DMS 273 (cell line): ENCODE results near the gene CHTOP.
"Not testable (repeated sequence)": the region's sequence is repeated elsewhere in the genome, so short reads cannot be mapped to it uniquely, and the experiment has no call there.

ENCODE experiments used
- DNase-seq: peaks from one replicate; lab custom pipeline; 2025; ENCODE audit not compliant: unreplicated experiment; lab: John Stamatoyannopoulos, UW

Gene CHTOP

GRCh38 chr1:153631047-153632022 is 2.5 kb upstream of the CHTOP start:
- no peak for DNase-seq

GRCh38 chr1:153633161-153633753 is 609 bp upstream of the CHTOP start:
- no peak for DNase-seq

DNA sequence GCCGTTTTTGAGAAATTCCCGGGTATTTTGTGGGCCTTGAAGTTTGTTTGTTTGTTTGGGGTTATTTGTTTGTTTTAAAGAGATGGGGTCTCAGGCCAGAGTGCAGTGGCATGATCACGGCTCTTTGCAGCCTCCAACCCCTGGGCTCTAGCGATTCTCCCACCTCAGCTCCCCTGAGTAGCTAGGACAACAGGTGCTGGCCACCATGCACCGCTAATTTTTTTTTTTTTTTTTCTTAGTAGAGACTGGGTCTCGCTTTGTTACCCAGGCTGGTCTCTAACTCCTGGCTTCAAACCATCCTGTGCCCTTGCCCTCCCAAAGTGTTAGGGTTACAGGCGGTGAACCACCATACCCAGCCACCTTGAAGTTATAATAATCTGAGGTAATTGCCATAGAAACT is 2.0 kb downstream of the CHTOP start:
- no peak for DNase-seq

DNA sequence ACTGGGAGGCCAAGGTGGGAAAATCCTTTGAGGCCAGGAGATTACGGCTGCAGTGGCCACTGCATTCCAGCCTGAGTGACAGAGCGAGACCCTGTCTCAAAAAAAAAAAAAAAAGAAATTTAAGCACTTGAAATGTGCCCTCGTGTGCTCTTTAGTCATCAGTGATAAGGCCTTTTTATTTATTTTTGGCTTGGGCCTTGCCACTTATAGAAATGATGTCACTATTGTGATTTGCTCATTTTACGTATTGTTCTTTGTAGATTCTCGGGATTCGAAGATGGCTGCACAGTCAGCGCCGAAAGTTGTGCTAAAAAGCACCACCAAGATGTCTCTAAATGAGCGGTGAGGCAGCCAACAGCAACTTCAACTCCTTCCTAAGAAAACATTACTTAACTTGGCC is 2.4 kb downstream of the CHTOP start:
- DNase-seq, result no peak

- no peak for DNase-seq
These were observed 4.4 kb downstream of the CHTOP start for GRCh38 chr1:153638261-153638660.

GRCh38 chr1:153639280-153639679 is 5.4 kb downstream of the CHTOP start:
- DNase-seq, result no peak

DNA sequence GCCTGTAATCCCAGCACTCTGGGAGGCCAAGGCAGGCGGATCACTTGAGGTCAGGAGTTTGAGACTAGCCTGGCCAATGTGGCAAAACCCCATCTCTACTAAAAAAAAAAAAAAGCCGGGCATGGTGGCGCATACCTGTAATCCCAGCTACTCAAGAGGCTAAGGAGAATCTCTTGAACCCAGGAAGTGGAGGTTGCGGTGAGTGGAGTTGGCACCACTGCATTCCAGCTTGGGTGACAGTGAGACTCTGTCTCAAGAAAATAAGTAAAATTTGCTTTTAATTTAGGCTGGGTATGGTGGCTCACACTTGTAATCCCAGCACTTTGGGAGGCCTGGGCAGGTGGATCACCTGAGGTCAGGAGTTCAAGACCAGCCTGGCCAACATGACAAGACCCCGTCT is 6.3 kb downstream of the CHTOP start:
- not testable (repeated sequence) for DNase-seq

DNA sequence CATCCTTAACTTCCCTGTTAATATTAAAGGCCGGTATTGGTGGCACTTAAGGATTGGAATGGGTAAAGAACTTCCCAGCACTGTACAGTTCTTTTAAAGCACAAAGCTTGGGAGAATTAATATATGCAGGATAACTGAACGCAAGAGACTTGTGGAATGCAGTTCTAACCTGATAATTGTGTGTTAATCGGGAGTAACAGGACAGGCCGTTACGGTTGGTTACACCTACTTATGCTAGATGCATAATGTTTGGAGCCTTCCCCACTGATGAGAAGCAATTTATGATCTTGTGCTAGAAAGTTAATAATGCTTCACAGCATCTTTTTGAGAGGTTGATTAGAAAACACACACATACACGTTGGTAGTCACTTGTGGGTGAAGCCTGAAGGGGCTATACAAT is 7.0 kb downstream of the CHTOP start:
- DNase-seq, result no peak

- DNase-seq, result no peak
These were observed 8.3 kb downstream of the CHTOP start for GRCh38 chr1:153642161-153642560.

GRCh38 chr1:153643100-153643499 is 9.2 kb downstream of the CHTOP start:
- no peak for DNase-seq

GRCh38 chr1:153643816-153644215 is 9.9 kb downstream of the CHTOP start:
- DNase-seq, result no peak

DNA sequence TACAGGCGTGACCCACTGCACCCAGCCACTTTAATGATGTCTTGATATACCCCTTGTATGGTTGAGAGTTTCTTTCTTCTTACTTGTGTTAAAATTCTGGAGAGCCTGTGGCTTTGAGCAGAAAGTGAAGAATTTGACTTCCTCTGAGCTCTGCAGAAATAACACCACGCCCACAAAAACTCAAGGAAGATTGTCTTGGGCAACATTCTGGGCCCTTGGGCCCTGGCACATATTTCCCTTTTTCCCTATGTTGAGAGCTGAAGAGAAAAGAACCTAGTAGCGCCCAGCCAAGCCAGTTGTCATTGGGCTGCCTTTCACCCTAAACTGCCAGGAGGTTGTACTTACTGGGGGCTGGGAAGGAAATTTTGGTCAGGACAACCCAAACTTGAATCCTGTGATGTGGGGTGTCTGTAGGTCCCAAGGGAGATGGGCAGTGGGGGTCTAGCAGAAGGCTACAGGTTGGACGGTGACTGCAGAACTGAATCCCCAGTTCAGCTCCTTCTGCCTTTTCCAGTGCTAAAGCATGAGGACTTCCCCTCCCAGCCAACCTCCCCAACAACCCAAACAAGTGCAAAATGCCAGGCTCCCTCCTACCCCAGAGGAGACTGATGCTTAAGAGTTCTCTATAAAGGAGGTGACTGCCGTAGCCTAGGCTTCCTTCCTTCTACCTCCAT is 12.9 kb downstream of the CHTOP start:
- DNase-seq, result no peak

DNA sequence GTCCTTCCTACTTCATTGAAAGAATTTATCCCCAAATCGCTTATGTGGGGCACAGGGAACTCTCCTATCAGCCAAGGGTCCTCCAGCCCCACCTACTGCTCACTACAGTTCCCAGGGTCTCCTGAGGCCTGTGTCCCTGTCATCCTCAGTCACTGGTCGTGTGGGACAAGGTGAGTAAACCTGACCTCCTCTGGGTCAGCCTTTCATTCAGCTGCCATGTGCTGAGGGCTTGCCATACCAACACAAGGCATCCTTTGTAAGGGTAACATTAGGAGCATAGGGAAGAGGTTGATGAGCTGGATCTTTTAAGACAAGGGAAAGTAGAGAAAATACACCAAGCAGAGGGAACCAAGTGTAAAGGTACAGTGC is 13.5 kb downstream of the CHTOP start:
- DNase-seq, result no peak

DNA sequence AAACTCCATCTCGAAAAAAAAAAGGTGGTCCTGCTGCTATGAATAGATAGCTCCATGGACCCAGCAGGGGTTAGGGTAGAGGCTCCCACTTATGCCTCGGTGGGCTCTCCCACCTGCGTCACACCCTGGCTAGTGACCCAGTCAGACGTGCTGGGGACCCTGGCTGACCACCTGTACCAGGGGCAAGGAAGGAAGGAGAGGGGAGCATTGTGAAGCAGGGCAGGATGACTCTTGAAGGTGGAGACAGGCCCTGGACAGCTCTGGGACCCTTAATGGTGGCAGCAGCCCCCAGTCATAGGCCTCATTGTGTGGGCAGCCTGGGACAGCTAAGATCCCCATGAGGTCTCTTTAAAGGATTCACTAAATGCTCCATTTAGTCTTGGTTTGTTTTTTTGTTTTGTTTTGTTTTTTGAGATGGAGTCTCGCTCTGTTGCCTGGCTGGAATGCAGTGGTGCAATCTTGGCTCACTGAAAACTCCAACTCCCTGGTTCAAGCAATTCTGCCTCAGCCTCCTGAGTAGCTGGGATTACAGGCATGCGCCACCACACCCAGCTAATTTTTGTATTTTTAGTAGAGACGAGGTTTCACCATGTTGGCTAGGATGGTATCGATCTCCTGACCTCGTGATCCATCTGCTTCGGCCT is 14.3 kb downstream of the CHTOP start:
- no peak for DNase-seq

DNA sequence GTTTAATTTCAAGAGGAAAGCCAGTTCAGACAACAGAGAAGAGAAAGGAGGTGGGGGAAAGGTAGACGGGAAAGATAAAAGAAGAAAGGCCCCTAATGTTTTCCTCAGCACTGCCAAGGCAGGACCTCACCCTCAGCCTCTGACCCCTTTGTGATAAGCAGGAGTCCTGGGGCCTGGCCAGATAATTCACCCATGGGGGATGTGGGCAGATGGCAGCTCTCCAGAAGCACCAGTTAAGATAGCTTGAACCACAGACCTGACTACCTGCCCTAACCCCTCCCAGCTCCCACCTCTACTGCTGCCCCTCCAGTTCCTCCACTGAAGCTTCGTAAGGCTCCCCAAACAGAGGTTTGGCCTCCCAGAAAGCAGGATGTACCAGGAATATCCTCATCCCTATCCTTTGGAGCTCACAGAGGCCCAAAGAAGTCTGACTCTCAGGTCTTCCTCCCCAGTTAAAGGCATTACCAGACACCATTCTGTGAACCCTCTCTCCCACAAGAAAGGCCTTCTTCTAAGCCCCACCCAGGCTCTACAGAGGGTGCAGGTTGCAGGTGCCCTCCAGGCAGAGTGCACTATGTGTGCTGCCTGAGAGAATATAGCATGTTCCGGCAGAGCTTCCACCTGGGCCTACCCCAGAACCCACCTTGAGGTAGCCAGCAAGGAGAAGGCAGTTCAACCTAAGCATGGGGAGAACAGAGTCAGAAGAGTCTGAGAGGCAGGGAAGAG is 15.4 kb downstream of the CHTOP start:
- no peak for DNase-seq

DNA sequence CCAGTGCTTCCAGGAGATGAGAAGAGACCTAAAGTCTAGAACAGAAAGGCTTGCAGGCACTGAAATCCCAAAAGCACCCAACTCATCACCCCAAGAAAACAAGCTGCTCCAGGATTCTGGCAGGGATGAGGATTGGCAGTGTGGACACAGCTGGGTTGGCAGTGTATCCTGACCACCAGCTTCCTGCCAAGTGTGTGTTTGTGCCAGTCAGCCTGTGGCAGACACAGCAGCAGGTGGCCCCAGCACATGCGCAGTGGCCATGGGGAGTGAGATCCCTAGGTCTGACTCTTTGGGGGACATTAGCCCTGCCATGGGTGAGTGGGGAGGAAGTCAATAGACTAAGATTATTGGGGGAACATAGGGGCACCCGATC is 16.0 kb downstream of the CHTOP start:
- peak; percentile 58 for DNase-seq

- DNase-seq, result peak; percentile 60
These were observed 17.9 kb downstream of the CHTOP start for GRCh38 chr1:153651771-153652170.

DNA sequence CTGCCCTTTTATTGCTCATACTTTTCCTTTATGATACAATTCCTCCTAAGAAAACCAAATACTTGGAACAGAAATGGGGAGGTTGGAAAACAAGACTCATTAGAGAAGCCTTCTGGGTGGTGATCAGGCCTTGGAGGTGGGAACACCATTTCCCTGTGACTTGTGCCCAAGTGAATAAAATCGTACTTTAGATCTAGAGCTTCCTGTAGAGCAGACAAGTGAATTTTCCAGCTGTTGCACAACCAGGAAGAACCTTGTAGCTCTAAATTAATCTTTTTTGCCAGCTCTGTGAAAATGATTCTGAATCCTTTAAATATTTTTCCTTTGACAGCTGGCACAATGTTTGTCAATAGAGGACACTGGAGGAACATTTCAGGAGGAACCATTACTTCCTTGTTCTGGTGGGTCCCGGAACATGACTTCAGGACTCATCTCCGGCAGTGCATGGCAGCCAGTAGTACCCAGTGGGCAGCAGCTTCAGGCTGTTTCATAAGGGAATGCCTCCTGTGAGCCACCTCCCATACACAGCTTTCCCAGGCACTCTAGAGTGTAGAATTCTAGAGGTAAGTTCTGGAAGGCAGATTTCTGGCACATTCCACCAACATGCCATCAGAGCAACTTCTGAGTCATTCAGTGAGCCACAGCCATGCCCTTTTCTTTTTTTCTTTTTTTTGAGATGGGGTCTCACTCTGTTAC is 19.1 kb downstream of the CHTOP start:
- DNase-seq, result no peak

DNA sequence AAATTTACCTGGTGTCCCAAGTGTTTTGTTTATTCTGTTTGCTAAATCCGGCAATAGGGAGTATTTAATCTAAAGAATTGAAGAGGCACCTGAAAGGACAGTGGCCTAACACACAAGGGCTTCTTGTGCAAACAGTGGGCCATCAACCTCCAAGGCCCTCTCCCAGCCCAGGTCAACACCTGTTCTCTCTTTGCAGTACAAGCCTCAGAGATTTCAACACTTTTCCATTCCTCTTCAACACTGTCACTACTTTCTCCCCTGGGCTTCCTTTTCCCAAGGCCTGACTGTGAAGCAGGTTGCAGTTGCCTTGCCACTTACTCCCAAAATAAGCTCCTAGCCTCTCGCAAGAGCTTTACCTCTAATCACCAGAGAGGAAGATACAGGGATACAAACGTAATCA is 21.5 kb downstream of the CHTOP start:
- no peak for DNase-seq
